Fibroblast of lung (primary cell): ENCODE results near the gene SPON2. TPM values are rescaled to one million over a fixed set of nuclear protein-coding genes. Genes with fewer than 3 reads are reported as not detected.
A peak's percentile ranks its signal among the peaks of the same experiment; 100 is the strongest.

Source experiments
- DNase-seq, 2 donors: peaks; one replicate each; pipeline versions ENCODE4 v3.0.0 to v3.0.0-alpha.2; 2010; ENCODE audit warnings: low read depth in 2 of 2
- H2AFZ ChIP-seq: 2 replicates; pipeline ENCODE4 v1.5.1; 2012; ENCODE audit warnings: low read length, control low read depth, inconsistent platforms
- H3K27ac ChIP-seq: 2 replicates; pipeline ENCODE4 v1.5.1; 2011; ENCODE audit warnings: low read length, control low read depth; ENCODE audit not compliant: insufficient read depth
- H3K27me3 ChIP-seq: 2 replicates; pipeline ENCODE4 v1.5.1; 2011; ENCODE audit warnings: mild to moderate bottlenecking, low read length; ENCODE audit not compliant: control insufficient read depth, insufficient read depth
- H3K36me3 ChIP-seq: 2 replicates; pipeline ENCODE4 v1.5.1; 2011; ENCODE audit warnings: low read length; ENCODE audit not compliant: control insufficient read depth, insufficient read depth
- H3K4me1 ChIP-seq: 2 replicates; pipeline ENCODE4 v1.5.1; 2011; ENCODE audit warnings: low read length; ENCODE audit not compliant: control insufficient read depth, insufficient read depth; ENCODE audit errors: extremely low read depth
- H3K4me2 ChIP-seq: 2 replicates; pipeline ENCODE4 v1.5.1; 2011; ENCODE audit warnings: low read length, control low read depth; ENCODE audit not compliant: insufficient read depth; ENCODE audit errors: extremely low read depth
- H3K4me3 ChIP-seq, 4 experiments: fragments of 200-600 bp in 1 of 4; sonication (generic) in 1 of 4; replicated peaks in 1 of 4; 2 replicates each; pipeline ENCODE4 v1.5.1; 2011 to 2016; ENCODE audit warnings: low read length in 4 of 4, low read depth in 3 of 4, mild to moderate bottlenecking in 3 of 4, control low read depth in 2 of 4, inconsistent platforms in 1 of 4, mixed read lengths in 1 of 4; ENCODE audit not compliant: insufficient read depth in 1 of 4; ENCODE audit errors: control extremely low read depth in 1 of 4
- H3K79me2 ChIP-seq: 2 replicates; pipeline ENCODE4 v1.5.1; 2012; ENCODE audit warnings: mild to moderate bottlenecking, low read length, inconsistent platforms; ENCODE audit not compliant: control insufficient read depth, insufficient read depth
- H3K9ac ChIP-seq: 2 replicates; pipeline ENCODE4 v1.5.1; 2011; ENCODE audit warnings: mild to moderate bottlenecking, low read length, control low read depth; ENCODE audit not compliant: insufficient read depth
- H3K9me3 ChIP-seq: 2 replicates; pipeline ENCODE4 v1.5.1; 2012; ENCODE audit warnings: low read depth, low read length; ENCODE audit not compliant: control insufficient read depth, insufficient read depth
- H4K20me1 ChIP-seq: 2 replicates; pipeline ENCODE4 v1.5.1; 2011; ENCODE audit warnings: low read length; ENCODE audit not compliant: control insufficient read depth, insufficient read depth; ENCODE audit errors: extremely low read depth
- EZH2 ChIP-seq: IDR thresholded peaks from 2 replicates; pipeline ENCODE4 v1.5.1; 2012; ENCODE audit warnings: low read length, control low read depth, mild to moderate bottlenecking; ENCODE audit errors: missing control alignments
- polyA plus RNA-seq, 2 donors: library from polyadenylated mRNA; depleted of rRNA in 1 of 2; stranded (reverse) in 1 of 2; unstranded in 1 of 2; fragments of >200 nt; gene quantifications; 2 replicates each; pipeline ENCODE4 v1.2.1, GENCODE V29; 2011 to 2012; ENCODE audit warnings: missing spikeins in 1 of 2
- total RNA-seq: library from RNA; depleted of rRNA; stranded (reverse); fragments of >200 nt; gene quantifications from 2 replicates; pipeline ENCODE4 v1.2.1, GENCODE V29; 2014
- TF ChIP-seq, protein P1 (sequence below), 2 donors: IDR thresholded peaks in 1 of 2; conservative IDR thresholded peaks in 1 of 2; 1 replicate in 1 of 2; 2 replicates in 1 of 2; pipeline ENCODE4 v1.5.1; 2011 to 2012; ENCODE audit warnings: low read length in 2 of 2, control low read depth in 1 of 2, inconsistent platforms in 1 of 2, low read depth in 1 of 2, mild to moderate bottlenecking in 1 of 2

Gene SPON2
- total and polyA plus RNA-seq, 2 donors (not counting 1 experiment from before 2014, with no cell fraction given): 179 to 367 TPM

DNA sequence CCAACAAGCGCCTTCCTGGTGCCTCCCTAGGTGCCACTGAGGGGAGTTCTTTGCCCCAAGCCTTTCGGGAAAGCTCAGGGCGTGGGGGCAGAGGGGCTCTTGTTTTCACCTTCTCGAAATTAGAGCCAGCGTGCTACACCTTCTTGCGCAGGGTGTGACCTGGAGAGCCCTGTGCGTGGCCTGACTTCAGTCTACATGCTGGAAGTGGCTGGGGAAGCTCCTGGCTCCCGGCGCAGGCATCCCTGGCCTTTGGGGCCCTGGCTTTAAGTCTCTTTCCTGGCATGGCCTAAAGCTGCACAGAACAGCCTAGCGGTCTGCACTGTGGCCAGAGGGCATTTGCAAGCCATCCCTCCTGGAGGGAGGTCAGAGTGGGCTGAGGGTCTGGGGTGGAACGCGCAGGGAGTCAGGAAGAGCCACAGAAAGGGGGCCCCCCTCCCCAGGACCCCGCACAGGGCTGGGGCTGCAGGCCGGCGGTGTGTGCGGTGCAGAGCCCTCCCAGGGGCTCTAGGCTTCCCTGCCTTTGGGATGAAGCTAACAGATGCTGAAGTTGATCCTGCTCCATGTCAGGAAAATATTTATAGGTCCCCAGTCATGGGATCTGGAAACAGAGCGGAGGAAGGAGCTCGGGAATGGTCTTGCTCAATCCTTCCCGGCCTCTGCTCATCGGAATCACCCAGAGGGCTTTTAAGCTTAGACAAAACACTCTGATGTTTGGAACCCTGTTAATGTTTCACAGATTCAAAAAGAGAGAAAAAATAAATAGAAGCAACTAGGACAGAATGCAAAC, 781 bp upstream of the SPON2 start:
- Histone ChIP-seq H3K27ac (peak overlapping the region; percentile 50), H3K4me2 (peak overlapping the region; percentile 3), H3K4me1 (peaks cover 15% of the 10 kb centered on the region)

DNA sequence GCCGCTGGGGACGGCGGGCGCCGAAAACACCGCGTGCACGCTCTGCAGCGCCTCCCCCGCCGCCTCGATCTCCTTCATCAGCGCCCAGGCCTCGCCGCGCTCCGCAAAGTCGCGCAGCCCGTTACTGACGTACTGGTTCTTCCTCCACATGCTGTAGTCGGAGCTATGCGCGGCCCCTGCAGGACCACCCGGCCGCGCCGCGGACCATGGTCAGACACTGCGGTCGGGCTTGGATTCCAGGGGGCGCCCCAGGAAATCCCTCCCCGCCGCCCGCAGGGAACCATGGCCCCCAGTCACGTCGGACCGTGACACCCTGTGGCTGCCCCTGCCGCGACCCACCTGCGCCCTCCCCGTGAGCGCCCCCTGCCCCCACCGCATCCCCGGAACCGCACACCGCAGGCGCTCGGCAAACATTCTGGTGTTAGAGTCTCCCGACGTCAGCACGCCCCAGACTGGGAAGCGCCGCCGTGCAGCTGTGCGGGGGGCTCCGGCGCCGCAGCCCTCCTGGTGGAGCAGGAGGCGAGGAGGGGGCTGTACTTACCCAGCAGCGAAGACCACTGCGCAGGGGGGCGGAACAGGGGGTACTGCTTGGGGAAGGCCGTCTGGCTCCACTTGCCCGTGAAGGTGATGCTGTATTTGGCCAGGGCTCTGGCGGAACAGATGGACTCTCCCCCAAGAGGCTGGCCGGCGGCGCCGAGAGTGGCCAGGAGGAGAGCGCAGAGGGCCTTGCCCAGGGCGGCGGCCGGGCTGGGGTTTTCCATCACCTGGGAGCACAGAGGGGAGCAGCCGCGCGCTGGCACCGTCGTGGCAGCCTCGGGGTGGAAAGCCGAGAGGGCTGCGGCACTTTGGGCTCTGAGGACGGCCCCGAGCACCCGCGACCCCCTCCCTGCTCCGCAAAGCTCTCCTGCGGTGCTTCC, 814 bp downstream of the SPON2 start:
- DNase-seq: no peak
- H3K36me3 ChIP-seq: peaks cover 33% of the 10 kb centered on the region
- TF ChIP-seq, protein P1, sequence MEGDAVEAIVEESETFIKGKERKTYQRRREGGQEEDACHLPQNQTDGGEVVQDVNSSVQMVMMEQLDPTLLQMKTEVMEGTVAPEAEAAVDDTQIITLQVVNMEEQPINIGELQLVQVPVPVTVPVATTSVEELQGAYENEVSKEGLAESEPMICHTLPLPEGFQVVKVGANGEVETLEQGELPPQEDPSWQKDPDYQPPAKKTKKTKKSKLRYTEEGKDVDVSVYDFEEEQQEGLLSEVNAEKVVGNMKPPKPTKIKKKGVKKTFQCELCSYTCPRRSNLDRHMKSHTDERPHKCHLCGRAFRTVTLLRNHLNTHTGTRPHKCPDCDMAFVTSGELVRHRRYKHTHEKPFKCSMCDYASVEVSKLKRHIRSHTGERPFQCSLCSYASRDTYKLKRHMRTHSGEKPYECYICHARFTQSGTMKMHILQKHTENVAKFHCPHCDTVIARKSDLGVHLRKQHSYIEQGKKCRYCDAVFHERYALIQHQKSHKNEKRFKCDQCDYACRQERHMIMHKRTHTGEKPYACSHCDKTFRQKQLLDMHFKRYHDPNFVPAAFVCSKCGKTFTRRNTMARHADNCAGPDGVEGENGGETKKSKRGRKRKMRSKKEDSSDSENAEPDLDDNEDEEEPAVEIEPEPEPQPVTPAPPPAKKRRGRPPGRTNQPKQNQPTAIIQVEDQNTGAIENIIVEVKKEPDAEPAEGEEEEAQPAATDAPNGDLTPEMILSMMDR (conservative IDR thresholded peaks at IDR 0.05 in 1 of 2, IDR thresholded peaks at IDR 0.05 in 1 of 2; ENCODE audit: low read depth in 1 of 2, low read length in 2 of 2): no peak
- TF ChIP-seq EZH2: no peak
- no peaks in the 10 kb centered on the region for H4K20me1 ChIP-seq
- H2AFZ ChIP-seq: no peak overlapping the region
- peak overlapping the region; percentile 66 to 82 (median 69) for H3K4me3 ChIP-seq
- H3K9me3 ChIP-seq: no peaks in the 10 kb centered on the region
- peak overlapping the region; percentile 71 for H3K9ac ChIP-seq
- peak overlapping the region; percentile 60 for H3K27ac ChIP-seq
- H3K27me3 ChIP-seq: no peaks in the 10 kb centered on the region
- peak overlapping the region; percentile 66 for H3K4me2 ChIP-seq
- H3K79me2 ChIP-seq: peaks cover 26% of the 10 kb centered on the region
- peaks cover 19% of the 10 kb centered on the region for H3K4me1 ChIP-seq

More for the DNA sequence above, 781 bp upstream of the SPON2 start:
- Histone ChIP-seq H2AFZ (no peak overlapping the region), H3K9ac (no peak overlapping the region), H3K9me3 (no peaks in the 10 kb centered on the region), H3K27me3 (no peaks in the 10 kb centered on the region), H3K4me3 (peak overlapping the region in 1 of 4 experiments; percentile 42), H3K36me3 (peaks cover 25% of the 10 kb centered on the region), H3K79me2 (peaks cover 26% of the 10 kb centered on the region), H4K20me1 (no peaks in the 10 kb centered on the region)
- TF ChIP-seq, protein P1 (conservative IDR thresholded peaks at IDR 0.05 in 1 of 2, IDR thresholded peaks at IDR 0.05 in 1 of 2; ENCODE audit: low read depth in 1 of 2, low read length in 2 of 2): no peak
- no peak for TF ChIP-seq EZH2
- peak in 1 of 2 donors; percentile 90 for DNase-seq

DNA sequence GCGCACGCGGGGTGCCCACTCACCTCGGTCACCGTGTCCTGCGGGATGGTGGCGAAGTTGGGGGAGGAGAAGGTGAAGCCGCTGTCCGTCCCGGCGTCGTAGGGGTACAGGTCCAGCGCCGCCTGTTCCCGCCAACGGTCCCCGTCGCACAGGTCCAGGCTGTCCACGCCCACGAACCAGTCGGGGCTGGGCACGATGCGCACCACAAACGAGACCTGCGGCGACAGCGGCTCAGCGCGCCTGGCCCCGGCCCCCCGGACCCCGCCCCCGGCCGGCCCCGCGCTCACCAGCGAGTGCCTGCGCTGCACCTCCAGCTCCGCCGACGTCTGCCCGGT, 1.4 kb downstream of the SPON2 start:
- TF ChIP-seq, protein P1 (conservative IDR thresholded peaks at IDR 0.05 in 1 of 2, IDR thresholded peaks at IDR 0.05 in 1 of 2; ENCODE audit: low read depth in 1 of 2, low read length in 2 of 2): no peak
- TF ChIP-seq EZH2: no peak
- H3K4me2 ChIP-seq: peak overlapping the region; percentile 70
- no peak overlapping the region for H3K27ac ChIP-seq
- H3K4me1 ChIP-seq: peaks cover 19% of the 10 kb centered on the region
- no peaks in the 10 kb centered on the region for H3K9me3 ChIP-seq
- H4K20me1 ChIP-seq: no peaks in the 10 kb centered on the region
- no peak for DNase-seq
- peaks cover 26% of the 10 kb centered on the region for H3K79me2 ChIP-seq
- peaks cover 33% of the 10 kb centered on the region for H3K36me3 ChIP-seq
- no peak overlapping the region for H2AFZ ChIP-seq
- H3K9ac ChIP-seq: no peak overlapping the region
- H3K4me3 ChIP-seq: peak overlapping the region; percentile 56 to 82 (median 69)
- H3K27me3 ChIP-seq: no peaks in the 10 kb centered on the region
